ENCODE results near the gene CSF2RB. TPM values are rescaled to one million over a fixed set of nuclear protein-coding genes. Genes with fewer than 3 reads are reported as not detected.

Gene CSF2RB
- total RNA-seq, 1 donor: 0.81 TPM

DNA sequence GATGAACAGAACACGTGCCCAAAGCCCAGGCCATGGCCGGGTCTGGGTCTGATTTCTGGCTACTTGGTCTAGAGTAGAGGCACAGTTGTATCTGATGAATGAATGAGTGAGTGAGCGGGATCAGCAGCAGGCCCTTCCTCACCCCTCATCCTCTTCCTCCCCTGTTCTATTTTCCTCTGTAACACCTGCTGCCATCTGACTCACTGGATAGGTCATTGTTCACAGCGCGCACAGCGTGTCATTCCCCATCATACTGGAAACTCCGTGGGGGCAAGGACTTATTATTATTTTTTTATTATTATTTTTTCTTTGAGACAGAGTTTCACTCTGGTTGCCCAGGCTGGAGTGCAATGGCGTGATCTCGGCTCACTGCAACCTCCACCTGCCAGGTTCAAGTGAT, 38.7 kb upstream of the CSF2RB start:
- DNase-seq (ENCODE audit: low read depth): no peak
- TF ChIP-seq, protein P1, sequence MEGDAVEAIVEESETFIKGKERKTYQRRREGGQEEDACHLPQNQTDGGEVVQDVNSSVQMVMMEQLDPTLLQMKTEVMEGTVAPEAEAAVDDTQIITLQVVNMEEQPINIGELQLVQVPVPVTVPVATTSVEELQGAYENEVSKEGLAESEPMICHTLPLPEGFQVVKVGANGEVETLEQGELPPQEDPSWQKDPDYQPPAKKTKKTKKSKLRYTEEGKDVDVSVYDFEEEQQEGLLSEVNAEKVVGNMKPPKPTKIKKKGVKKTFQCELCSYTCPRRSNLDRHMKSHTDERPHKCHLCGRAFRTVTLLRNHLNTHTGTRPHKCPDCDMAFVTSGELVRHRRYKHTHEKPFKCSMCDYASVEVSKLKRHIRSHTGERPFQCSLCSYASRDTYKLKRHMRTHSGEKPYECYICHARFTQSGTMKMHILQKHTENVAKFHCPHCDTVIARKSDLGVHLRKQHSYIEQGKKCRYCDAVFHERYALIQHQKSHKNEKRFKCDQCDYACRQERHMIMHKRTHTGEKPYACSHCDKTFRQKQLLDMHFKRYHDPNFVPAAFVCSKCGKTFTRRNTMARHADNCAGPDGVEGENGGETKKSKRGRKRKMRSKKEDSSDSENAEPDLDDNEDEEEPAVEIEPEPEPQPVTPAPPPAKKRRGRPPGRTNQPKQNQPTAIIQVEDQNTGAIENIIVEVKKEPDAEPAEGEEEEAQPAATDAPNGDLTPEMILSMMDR (IDR thresholded peaks at IDR 0.05; ENCODE audit: insufficient read depth, low read length): no peak

DNA sequence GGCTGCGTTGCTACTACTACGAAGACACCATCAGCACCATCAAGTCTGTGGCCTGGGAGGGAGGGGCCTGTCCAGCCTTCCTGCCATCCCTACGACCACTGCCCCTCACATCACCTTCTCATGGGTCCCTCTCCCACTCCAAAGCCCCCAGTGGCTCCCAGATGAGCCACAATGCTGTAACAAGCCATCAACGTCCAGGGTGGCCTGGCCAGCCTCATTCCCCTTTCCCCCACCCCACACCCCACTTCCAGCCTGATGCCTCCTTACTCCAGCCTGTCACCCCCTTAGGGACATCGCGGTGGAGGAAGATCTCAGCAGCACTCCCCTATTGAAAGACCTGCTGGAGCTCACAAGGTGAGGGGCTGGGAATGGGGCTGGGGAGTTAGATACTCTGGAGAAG, 37.7 kb upstream of the CSF2RB start:
- H3K4me3 ChIP-seq (ENCODE audit: low read depth, low read length): no peak overlapping the region
- no peak for DNase-seq (ENCODE audit: low read depth)
- TF ChIP-seq, protein P1 (IDR thresholded peaks at IDR 0.05; ENCODE audit: insufficient read depth, low read length): no peak

More for the DNA sequence above, 38.7 kb upstream of the CSF2RB start:
- H3K4me3 ChIP-seq (ENCODE audit: low read depth, low read length): no peak overlapping the region

DNA sequence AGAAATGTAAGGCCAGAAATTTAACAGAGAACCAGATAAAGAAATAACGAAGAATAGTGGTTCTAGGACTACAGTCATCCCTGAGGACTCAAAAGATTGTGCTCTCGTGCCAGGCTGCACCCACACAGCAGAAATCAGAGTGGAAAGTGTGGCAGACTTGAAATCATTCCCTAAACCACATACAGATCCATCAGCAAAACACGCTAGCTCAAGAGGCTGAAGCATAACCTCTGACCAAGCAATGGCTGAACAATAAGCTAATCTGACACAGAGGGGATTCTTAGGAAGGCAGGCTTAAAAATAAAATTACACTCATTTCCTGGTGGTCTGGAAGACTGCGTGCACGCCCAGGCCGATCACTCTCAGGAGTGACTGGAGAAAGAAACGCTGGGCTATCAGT, 33.7 kb upstream of the CSF2RB start:
- DNase-seq (ENCODE audit: low read depth): peak; percentile 96
- TF ChIP-seq, protein P1 (IDR thresholded peaks at IDR 0.05; ENCODE audit: insufficient read depth, low read length): no peak
- no peak overlapping the region for H3K4me3 ChIP-seq (ENCODE audit: low read depth, low read length)

DNA sequence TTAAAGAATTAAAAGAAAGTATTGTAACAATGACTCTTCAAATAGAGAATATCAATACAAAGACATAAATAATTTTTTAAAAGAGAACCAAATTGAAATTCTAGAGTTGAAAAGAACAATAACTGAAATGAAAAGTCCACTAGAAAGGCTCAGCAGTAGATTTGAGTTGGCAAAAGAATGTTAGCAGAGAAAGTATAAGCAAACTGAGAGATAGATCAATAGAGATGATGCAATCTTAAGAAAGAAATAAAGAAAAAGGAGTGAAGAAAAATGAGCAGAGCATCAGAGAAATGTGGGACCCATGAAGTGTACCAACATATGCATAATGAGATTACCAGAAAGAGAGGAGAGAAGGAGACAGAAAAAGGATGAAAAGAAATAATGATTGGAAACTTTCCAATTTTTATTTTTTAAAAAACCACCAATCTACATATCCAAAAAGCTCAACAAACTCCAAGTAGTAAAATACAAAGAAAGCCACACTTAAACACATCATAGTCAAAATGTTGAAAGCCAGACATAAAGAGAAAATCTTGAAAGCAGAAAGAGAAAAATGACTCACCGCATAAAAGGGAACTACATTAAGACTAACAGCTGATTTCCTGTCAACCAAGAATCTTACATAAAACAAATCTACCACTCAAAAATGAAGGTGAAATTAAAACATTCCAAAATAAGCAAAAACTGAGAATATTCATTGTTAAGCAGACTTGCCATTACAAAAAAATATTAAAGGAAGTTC, 31.8 kb upstream of the CSF2RB start:
- peak; percentile 21 for DNase-seq (ENCODE audit: low read depth)
- TF ChIP-seq, protein P1 (IDR thresholded peaks at IDR 0.05; ENCODE audit: insufficient read depth, low read length): no peak
- no peak overlapping the region for H3K4me3 ChIP-seq (ENCODE audit: low read depth, low read length)

DNA sequence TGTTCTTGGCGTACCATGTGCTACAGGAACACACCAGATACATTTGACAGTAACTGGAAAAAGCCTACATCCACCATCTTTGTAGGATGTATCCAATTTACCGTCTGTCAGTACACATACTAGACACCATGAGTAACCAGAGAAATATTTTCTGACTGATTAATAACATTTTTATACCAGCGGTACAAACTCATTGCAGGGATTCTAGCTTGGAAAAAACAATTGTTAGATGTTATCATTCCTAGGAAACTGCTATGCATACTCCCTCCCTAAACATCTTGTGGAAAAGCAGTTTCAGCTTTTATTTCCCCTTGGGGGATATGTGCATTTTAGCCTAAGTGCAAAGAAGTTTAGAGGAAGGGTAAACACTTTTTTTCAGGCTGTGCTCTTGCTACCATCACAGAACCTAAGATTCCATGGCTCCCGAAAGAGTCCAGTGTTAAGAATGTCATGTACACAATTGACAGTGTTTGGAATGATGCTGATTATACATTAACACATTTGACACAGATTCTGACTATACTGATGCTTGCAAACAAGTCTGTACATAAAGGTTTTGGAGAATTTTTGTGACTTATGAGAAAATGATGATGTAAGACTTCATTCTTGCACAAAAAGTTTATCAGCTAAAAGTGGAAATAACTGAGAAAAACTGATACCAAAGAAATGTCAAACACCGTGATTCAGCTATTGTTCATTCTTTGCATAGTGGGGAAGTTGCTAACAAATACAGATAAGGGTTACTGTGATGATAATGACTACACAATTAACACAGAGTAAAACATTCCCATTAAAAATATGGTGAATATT, 28.9 kb upstream of the CSF2RB start:
- DNase-seq (ENCODE audit: low read depth): peak; percentile 75
- TF ChIP-seq, protein P1 (IDR thresholded peaks at IDR 0.05; ENCODE audit: insufficient read depth, low read length): no peak

DNA sequence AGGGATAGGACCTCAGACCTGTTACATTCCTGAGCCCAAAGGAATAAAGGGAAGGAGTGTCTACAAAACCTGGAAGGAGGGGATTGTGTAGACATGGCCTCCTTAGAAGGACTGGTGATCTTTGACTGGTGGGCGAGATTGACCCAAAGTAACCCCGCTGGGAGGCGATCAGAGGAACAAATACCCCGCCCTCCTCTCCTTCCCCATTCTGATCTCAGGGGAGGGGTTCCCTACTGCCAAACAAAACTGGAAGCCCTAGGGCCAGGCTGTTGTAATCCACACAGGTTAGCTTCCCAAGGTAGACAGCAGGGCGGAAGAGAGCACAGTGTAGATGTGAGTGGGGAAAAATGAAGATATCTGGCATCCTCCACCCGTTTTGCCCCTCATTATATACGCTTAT, 28.0 kb upstream of the CSF2RB start:
- TF ChIP-seq, protein P1 (IDR thresholded peaks at IDR 0.05; ENCODE audit: insufficient read depth, low read length): no peak
- no peak overlapping the region for H3K4me3 ChIP-seq (ENCODE audit: low read depth, low read length)
- no peak for DNase-seq (ENCODE audit: low read depth)

More for the DNA sequence above, 28.9 kb upstream of the CSF2RB start:
- H3K4me3 ChIP-seq (ENCODE audit: low read depth, low read length): no peak overlapping the region
